NB4 (cell line): ENCODE results near the gene FAM168B.

Experiments
- DNase-seq: peaks from one replicate; pipeline ENCODE4 v3.0.0; 2010; ENCODE audit warnings: low read depth
- H3K4me3 ChIP-seq: one replicate; pipeline ENCODE4 v1.5.1; 2011; ENCODE audit warnings: mild to moderate bottlenecking, low read depth, low read length, moderate library complexity
- CTCF ChIP-seq: IDR thresholded peaks from one replicate; pipeline ENCODE4 v1.5.1; 2012; ENCODE audit warnings: low read depth, low read length
- MYC ChIP-seq: IDR thresholded peaks from 2 replicates; pipeline ENCODE4 v1.6.1; 2011; ENCODE audit warnings: low read depth, low read length
- POLR2A ChIP-seq: IDR thresholded peaks from 2 replicates; pipeline ENCODE4 v1.6.1; 2011; ENCODE audit warnings: mild to moderate bottlenecking; ENCODE audit not compliant: insufficient read length; ENCODE audit errors: extremely low read depth
- TF ChIP-seq, protein P1 (sequence below): IDR thresholded peaks from 2 replicates; pipeline ENCODE4 v1.6.1; 2011; ENCODE audit warnings: low read depth, low read length

The FAM168B gene

DNA sequence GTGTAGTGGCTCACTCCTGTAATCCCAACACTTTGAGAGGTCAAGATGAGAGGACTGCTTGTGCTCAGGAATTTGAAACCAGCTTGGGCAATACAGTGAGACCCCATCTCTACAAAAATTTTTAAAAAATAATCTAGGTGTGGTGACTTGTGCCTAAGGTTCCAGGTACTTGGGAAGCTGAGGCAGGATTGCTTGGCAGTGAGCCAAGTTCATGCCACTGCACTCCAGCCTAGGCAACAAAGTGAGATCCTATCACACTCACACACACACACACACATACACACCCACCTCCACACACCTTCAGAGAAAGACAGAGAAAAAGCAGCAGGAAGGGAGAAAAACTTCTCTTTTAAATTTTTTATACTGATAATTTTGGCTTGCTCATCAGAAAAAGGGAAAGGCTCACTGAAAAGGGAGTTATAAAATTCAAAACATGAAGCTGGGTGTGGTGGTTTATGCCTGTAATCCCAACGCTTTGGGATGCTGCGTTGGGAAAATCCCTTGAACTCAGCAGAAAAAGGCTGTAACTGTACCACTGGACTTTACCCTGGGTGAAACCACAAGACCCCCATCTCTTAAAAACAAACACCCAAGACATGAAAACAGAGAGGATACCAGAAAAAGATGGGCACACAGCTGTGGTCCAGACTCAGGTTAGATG lies 25.7 kb downstream of the FAM168B start:
- no peak for DNase-seq
- no peak overlapping the region for H3K4me3 ChIP-seq
- no peak for TF ChIP-seq POLR2A

GRCh38 chr2:131064589-131065512 lies 28.4 kb downstream of the FAM168B start:
- TF ChIP-seq, protein P1, sequence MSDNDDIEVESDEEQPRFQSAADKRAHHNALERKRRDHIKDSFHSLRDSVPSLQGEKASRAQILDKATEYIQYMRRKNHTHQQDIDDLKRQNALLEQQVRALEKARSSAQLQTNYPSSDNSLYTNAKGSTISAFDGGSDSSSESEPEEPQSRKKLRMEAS = no peak
- no peak for TF ChIP-seq POLR2A
- TF ChIP-seq CTCF = no peak
- no peak for TF ChIP-seq MYC

DNA sequence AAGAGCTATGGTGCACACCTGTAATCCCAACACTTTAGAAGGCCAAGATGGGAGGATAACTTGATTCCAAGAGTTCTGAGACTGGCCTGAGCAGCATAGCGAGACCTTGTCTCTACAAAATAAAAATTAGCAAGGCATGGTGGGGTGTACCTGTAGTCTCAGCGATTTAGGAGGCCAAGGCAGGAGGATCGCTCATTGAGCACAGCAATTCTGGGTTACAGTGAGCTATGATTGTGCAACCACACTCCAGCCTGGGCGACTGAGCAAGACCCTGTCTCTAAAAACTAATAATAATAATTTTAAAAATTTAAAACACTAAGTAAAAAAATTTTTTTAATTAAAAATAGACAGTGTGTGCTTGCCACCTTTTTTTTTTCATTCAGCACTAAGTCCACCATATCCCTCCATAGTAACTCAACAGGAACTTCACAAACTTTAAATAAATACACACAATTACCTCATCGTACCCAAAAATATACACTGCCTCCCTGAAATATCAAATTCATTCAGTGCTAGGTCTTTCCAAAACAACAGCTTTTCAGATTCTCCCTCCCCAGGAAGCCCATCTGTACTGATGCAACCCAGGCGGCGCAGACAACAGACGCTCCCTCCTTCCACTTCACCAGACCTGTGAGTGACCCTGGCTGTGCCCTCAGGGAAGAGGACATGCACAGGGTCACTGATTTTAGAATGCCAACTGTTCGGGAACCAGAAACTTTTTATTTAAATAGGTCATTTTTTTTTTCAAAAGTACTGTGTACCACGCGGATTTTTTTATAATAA lies 29.6 kb downstream of the FAM168B start:
- DNase-seq = no peak
- TF ChIP-seq MYC = no peak
- no peak for TF ChIP-seq CTCF
- no peak for TF ChIP-seq POLR2A
- TF ChIP-seq, protein P1 = no peak
- no peak overlapping the region for H3K4me3 ChIP-seq

More at GRCh38 chr2:131064589-131065512, 28.4 kb downstream of the FAM168B start:
- no peak for DNase-seq
- no peak overlapping the region for H3K4me3 ChIP-seq

DNA sequence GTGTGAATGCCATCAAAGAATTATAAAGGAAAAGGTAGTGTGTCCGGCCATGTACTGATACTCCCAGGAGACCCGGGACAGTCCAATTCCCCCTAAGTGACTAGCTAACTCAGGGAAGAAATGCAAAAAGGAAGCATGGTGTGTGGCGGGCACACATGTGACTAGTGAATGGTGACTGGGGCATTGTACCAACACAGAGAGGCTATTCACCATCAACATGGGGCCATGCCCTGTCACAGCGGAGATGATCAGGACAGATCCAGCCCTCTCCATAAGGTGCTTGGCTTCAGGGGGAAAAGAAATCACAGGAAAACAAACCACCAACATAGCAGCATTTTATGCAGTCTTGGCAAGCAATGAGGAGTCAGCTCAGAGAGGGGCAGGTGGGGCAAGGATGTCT lies 34.3 kb downstream of the FAM168B start:
- no peak overlapping the region for H3K4me3 ChIP-seq
- TF ChIP-seq, protein P1 = no peak
- TF ChIP-seq CTCF = no peak
- no peak for TF ChIP-seq MYC
- no peak for TF ChIP-seq POLR2A

GRCh38 chr2:131058214-131058843 lies 34.9 kb downstream of the FAM168B start:
- H3K4me3 ChIP-seq = no peak overlapping the region
- TF ChIP-seq MYC = no peak

More for the DNA sequence above, 34.3 kb downstream of the FAM168B start:
- no peak for DNase-seq

GRCh38 chr2:131056932-131057287 lies 36.4 kb downstream of the FAM168B start:
- TF ChIP-seq MYC = no peak
- TF ChIP-seq CTCF = no peak
- no peak for TF ChIP-seq POLR2A
- TF ChIP-seq, protein P1 = no peak
- DNase-seq = no peak
- no peak overlapping the region for H3K4me3 ChIP-seq

More at GRCh38 chr2:131058214-131058843, 34.9 kb downstream of the FAM168B start:
- DNase-seq = no peak
